RKO (cell line): Measurements from ENCODE around the gene GRIN2A.

Experiments used
- DNase-seq: peaks from one replicate; pipeline ENCODE4 v3.0.0-alpha.2; 2016; ENCODE audit warnings: low spot score

The GRIN2A gene

DNA sequence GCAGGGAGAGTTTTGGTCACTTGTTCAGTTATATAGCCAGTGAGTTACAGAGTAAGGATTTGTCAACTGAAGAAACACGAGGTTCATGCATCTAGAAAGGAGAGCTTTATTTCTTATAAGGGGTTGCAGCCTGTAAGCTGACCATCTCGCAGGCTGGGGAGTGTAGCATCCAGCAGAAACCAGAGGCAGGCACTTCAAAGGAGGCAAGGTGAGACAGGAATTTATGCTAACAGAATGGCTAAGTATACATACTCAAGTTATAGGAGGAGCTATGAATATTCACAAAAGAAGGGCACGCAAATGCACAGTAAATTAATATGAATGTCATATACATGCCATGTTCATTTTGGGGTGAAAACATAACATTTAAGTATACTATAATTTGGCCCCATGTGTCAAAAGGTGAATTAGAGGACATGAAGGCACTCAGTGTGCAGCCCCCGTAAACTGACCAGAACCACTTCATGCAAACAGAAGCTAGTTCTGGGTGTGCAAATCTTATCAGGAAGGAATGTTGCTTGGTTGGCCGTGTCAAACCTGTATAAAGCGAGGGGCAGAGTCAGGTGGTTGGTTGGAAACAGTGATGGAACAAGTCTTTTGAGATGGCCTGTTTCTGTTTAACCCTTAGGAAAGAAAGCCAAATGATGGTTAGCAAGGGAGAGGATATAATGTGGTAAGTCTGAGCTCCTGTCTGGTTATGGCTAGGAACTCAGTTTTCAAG is 97.0 kb downstream of the GRIN2A start:
- DNase-seq: no peak

DNA sequence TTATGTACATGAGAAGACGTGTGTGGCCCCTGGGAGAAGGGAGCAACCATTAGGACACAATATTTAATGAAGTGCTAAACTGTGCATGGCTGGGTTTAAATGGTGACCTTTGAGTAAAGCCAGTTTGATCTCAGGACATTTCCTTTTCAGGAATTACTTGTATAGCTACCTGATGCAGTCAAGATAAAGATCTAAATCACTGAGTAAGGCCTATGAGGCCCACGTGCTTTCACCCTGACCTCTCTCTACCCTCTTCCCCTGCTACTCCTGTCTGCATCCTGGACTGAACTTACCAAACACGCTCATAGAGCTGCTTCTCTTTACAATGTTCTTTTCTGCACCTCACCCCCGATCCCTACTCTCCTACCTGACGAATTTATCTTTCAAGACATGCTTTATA is 98.9 kb downstream of the GRIN2A start:
- no peak for DNase-seq

GRCh38 chr16:10081201-10081940 is 100.9 kb downstream of the GRIN2A start:
- no peak for DNase-seq

GRCh38 chr16:10080051-10080772 is 102.0 kb downstream of the GRIN2A start:
- peak; percentile 16 for DNase-seq

DNA sequence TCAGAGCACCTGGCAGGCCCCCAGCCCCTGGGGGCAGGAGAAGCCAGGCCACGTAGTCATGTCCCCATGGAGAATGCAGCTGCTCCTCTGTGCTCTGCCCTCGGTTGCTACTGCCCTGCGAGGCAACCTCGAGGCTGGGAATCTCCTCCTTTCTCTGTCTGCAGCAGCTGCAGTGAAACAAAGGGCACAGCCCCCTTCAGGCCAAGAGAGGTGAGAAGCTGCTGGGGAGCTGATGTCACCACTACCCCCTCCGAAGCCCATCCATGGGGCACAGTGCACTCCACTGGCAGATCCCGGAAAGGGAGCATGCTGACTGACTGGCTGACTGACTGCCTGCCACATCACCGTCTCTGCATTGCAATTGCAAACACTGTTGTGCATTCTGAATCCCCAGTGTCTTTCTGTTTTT is 103.7 kb downstream of the GRIN2A start:
- DNase-seq: no peak

DNA sequence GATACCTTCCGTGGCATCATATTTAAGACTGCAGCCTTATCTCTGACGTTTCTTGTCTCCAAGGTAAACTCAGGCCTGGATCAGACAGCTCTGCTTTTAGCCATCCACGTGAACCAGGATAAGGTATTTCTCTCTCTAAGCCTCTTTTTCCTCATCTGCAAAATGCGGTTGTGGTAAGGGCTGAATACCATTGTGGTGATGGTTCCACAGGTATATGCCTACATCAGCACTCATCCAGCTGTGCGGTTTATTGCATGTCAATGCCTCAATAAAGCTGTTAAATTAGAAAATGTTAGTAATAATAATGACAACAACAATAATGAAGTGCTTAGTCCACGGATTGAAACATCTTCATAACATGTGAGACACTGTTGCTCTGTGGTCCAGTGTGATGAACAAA is 104.4 kb downstream of the GRIN2A start:
- no peak for DNase-seq

DNA sequence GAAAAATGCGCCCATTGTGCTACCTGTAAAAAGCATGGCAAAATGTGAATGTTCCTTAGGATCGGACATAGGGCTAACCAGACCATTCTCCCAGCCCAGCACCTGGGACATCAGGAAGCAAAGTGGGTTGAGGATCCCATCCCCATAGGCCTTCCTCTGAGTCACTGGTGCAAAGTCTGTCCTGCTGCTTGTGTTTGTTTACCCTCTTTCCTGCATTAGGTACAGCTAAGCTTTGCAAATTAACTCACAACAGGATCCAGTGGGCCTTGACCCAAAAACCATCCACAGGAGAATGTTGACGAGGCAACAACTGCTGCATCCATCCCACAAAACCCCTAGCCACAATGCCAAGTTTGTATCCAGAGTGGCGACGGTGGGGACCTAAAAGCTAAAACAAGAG is 106.2 kb downstream of the GRIN2A start:
- no peak for DNase-seq

GRCh38 chr16:10070591-10070990 is 111.6 kb downstream of the GRIN2A start:
- no peak for DNase-seq

- no peak for DNase-seq
Measured at GRCh38 chr16:10069374-10069773, 112.9 kb downstream of the GRIN2A start.

DNA sequence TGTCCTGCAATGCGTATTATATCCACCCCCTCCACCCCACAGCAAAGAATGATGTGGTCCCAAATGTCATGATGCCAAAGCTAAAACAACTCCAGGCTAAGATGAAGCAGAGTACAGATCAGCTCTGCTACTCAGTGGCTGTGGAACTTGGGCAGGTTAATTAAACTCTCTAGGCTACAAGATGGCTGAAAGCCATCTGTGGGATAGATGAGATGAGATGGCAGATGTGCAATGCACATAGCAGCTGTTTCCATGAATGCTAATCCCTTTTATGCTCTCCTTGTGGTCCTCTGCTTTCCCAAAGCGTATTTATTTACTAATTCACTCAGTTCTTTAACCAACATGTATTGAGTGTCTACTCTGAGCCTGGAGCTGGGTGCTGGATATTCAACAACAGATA is 114.4 kb downstream of the GRIN2A start:
- no peak for DNase-seq

DNA sequence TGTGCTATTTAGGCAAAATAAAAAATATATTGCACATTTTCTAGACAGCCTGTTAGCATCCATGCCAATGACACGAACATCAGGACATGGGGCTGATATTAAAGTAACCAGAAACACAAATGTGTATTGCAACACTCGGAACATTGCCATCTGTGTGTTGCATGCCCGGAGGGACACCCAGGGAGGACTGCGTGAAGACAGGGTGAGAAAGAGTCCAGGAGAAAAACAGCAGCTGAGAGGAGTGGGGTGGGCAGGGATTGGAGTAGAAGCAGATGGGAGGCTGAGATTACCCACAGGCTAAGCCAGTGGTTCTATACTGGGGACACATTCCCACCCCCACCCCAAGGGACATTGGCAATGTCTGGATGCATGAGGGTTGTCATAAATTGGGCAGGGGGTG is 114.8 kb downstream of the GRIN2A start:
- no peak for DNase-seq

GRCh38 chr16:10065019-10065418 is 117.2 kb downstream of the GRIN2A start:
- no peak for DNase-seq

DNA sequence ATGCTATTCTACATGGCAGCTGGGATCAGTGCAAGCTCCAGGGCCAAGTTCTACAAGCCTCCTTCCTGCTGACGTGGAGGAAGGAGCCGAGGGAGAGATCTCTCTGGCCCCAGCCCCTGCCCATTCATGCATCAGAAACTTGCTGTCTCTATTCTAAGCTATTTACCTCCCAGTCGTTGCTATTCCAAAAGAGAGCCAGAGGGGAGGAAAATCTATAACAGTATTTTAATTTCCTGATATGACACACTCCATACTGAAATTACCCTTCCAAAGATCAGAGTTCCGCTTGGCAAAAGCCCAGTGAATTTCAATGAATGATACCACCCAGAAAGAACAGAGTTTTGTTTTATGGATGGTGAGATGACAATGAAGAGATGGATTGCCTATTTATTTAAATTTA is 133.4 kb downstream of the GRIN2A start:
- no peak for DNase-seq

DNA sequence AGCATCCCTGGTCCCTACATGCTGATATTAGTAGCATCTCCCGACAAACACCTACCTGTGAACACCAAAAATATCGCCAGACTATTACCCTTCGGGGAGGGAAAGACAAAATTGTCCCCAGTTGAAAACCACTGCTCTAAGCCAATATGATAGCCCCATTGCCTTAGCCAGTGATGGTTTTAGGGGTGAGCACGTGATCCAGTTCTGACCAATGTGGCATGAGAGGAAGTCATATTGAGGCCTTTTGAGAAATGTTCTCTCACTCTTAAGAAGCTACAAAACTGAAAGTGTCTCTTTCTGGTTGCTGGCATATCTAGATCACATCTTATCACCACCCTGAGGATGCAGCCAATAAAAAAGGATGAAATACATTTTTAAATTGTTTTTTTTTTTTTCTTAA is 136.3 kb downstream of the GRIN2A start:
- DNase-seq: no peak

- DNase-seq: no peak
Measured at GRCh38 chr16:10045291-10045775, 136.9 kb downstream of the GRIN2A start.

DNA sequence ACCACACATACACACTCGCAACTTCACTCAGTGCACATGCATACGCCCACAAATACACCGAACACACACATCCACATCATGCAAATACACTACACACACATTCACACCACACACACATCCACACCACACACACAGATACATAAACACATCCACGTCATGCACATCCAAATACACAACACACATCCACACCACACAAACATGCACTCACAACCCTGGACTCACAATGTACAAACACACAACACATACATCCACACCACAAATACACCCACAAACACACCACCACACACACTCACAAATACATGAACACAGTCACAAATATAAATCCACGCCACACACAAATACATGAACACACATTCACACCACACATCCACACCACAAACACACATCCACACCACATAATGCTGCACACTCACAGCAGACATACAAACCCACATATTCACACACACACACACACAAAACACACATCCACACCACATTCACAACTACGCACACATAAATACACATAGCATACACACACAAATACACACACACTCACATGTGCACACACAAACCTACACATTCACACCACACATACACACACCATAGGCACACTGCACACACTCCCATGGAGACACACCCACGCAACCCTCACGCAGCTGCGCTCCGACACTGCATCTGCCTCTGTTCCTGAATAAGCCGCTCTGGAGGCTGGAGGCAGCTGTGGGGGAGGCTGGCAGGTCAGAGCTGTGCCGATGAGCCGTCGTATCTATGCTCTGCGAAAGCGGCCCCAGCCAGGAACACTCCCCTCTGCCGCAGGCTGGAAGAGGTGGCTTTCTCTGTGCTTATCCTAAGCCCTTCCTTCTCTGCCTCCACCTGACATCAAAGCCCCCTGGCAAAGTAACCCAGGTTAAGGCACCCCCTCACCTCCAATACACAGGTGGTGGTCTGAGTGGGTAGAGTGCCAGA is 141.8 kb downstream of the GRIN2A start:
- no peak for DNase-seq

DNA sequence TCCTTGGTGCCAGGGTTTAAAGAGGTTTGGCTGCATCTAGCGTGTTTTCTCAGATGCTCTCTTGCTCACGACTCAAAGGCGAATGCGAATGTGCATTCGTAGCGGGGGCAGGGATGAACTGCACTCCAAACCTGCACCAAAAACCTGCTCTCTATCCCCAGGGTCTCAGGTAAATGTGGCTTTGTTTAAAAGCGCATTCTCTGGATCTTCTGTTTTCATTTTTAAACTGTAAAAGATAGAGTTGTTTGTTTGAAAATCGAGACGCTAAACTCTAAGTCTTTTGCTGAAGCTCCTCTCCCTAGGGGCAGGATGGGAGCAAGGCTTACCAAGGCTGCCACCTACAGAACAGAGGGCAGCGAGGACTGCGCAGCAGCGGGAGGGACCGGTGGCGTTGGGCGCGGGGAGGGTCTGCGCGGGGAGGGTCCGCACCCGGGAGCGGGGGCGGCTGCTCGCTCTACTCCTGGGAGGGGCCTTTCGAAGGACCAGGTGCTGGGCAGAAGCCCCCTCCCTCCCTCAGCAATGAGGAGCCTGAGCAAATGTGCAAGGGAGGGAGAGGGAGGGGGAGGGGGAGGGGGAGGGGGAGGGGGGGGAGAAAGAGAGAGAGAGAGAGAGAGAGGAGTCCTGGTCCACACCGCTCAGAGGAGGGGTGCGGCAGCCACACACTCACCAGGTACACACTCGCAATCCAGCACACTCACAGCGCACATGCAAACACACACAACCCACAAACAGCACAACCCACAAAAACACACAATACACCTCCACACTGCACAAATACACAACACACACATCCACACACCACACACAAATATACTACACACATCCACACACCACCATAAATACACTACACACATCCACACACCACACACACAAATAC is 142.8 kb downstream of the GRIN2A start:
- no peak for DNase-seq

DNA sequence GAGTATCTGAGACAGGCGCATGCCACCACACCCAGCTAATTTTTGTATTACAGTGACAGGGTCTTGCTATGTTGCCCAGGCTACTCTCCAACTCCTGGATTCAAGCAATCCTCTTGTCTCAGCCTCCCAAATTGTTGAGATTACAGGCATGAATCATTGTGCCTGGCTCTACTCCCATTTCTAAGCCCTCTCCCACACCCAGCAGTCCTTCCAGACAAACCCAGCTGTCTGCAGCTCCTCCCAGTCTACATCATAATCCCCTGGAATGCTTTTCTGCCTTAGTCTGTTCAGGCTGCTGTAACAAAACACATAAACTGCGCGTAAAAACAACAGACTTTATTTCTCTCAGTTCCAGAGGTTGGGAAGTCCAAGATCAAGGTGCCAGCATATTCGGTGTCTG is 144.5 kb downstream of the GRIN2A start:
- DNase-seq: no peak

- DNase-seq: no peak
Measured at GRCh38 chr16:10036956-10037355, 145.3 kb downstream of the GRIN2A start.

DNA sequence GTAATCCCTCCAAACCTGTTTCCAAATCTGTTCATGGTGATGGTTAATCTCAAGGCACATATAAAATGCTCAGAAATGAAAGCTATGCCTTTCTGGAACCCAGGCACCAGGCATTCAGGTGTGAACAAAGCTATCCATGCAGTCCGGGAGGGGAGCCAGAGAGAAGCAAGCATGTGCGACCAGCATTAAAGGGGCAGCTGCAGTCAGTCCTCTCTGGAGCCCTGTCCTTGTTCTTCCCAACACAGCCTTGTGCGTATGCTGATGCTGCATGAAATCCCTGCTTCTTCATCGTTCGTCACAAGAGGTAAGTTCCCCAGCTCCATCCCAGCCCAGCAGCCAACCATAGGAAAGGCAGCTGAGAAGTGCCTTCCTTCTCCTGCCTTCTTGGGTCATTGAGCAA is 148.7 kb downstream of the GRIN2A start:
- DNase-seq: no peak

- no peak for DNase-seq
Measured at GRCh38 chr16:10031955-10032354, 150.3 kb downstream of the GRIN2A start.
